Stimulated activated CD8-positive, alpha-beta memory T cell treated with anti-CD3 and anti-CD28 coated beads, Interleukin-2, amount 100 ng/mL, for 48 hours (primary cell): ENCODE results near the gene MAPRE2.

Experiments
- DNase-seq, 2 donors: peaks; one replicate each; pipeline ENCODE4 v3.0.0-alpha.2; 2020; ENCODE audit warnings: low read depth in 2 of 2

The MAPRE2 gene

DNA sequence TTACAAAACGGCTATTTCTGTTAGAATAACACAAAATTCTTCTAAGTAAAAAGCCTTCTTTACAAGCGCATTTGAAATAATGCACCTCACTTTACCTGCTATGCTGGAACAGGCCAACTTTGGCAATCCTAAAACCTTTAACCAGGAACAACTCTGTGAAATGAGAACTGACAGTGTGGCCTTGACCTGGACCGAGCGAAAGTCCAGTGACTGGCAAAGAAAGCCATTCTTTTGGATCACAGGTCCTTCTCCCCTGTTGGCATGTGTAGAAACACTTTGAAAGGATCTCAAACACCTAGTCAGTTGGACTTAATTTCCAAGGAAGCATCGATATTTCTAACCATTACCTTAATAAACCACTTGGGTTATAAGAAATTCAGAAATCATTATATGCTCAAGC lies 21.2 kb downstream of the MAPRE2 start:
- DNase-seq: no peak

- DNase-seq: no peak
These were observed 22.9 kb downstream of the MAPRE2 start for GRCh38 chr18:35063875-35064690.

GRCh38 chr18:35067454-35067853 lies 26.2 kb downstream of the MAPRE2 start:
- DNase-seq: no peak

DNA sequence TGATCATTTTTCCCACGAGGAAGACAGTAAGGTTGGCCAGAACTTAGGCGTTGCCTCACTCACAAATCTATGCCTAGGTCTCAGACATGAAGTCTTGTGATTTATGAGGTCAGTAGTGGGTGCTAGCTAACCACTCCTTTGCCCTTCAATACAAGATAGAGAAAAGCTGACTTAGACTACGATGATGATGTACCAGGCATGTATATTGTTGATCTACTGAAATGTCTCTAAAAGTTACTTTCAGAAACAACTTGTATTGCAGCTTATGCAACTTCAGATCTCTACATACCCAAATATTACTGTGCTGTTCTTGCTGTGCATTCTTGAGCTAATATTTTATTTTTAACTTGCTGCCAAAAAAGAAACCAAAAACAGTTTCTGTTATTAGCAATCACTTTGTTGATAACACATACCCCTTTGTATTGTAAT lies 30.6 kb downstream of the MAPRE2 start:
- DNase-seq: no peak

DNA sequence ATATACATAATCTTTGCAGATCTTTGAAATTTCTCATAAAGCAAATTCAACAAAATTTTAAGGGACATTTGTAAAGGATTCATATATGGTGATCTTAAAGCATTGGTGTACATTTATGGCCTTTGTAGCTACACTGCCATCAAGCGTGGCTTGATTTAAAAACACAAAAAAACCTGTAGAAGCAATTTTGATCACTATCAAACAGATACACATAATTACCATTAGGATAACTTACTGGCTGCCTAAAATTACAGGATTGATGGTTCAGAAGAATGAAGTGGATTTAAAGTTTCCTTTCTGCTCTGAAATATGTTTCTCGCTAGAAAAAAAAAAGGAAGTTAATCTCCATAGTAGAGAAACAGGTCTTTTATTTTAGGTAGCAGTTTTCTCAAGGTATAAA lies 31.4 kb downstream of the MAPRE2 start:
- no peak for DNase-seq

- no peak for DNase-seq
These were observed 32.2 kb downstream of the MAPRE2 start for GRCh38 chr18:35073186-35074105.

GRCh38 chr18:35074581-35074980 lies 33.4 kb downstream of the MAPRE2 start:
- no peak for DNase-seq

DNA sequence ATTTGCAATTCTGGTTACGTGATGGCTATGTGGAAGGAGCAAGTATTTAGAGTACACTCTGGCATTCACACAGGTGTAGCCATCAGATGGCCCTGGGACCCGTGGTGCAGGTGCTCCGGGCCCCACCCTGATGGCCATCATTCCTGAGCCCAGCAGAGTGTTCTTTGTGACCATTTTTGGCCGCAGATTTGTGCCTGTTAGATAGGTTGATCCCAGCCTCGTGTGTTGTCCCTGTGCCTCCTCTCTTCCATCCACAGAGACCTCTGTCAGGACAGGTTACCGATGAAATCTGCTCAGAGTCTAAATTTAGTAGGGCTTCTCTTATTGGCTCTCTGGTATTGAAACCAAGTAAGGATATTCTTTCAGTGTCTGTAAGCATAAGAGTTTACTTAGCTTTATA lies 33.9 kb downstream of the MAPRE2 start:
- DNase-seq: no peak

DNA sequence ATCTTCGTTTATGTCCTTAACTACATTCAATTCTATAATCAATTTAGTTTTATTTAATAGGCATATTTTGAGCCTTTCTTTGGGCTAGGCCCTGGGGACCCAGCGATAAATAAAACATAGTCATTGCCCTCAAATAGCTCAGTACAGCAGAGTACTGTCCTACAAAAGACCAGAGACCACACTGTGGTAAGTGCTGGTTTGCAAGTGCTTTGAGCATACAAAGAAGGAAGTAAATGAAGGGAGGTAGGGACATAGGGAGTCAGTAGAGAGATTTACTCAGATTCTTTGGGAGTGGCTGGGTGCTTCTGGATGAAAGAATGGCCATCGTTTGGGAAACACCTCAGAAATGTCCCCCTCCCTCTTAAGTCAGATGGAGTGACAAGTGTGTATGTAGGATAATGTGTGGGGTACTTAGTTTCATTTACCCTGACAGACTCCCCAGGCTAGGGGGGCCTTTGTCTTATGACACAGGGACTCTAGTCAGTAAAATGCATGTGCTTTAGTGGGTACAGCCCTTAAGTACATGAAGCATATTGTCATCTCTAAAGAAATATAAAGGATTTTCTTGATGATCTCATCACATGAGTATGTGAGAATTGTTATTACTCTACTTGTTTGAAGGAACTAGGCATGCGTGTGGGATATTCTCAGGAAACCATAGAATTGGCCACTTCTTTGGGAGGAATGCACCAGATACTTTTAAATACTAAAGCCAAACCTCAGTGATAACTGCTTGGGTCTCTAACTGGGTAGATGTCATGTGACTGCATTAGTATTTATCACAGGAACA lies 35.1 kb downstream of the MAPRE2 start:
- no peak for DNase-seq

GRCh38 chr18:35077937-35078336 lies 36.7 kb downstream of the MAPRE2 start:
- no peak for DNase-seq

- no peak for DNase-seq
These were observed 38.8 kb downstream of the MAPRE2 start for GRCh38 chr18:35080058-35080457.

DNA sequence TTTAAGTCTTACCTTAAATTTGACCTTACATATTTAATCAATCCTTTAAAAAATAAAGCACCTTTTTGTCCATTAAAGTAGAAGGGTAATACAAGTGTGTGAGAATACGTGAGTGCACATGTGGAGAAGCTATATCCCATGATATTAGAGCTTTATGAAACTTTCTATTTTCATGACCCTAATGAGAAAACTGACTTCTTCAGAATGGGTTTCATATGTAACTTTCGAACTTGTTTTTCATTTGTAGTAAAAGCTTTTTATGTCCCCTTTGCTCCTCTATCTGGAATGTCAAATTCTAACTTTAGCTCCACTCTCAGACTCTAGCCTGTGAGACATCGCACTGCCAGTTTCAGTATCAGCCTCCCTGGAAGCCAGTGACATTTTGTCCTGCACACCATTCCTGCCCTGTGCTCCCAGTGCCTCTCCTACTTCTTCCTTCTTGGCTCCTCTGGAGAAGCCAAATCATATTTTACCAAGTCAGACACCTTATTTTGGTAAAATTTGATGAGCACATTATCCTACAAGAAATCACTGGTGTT lies 42.0 kb downstream of the MAPRE2 start:
- DNase-seq: no peak

DNA sequence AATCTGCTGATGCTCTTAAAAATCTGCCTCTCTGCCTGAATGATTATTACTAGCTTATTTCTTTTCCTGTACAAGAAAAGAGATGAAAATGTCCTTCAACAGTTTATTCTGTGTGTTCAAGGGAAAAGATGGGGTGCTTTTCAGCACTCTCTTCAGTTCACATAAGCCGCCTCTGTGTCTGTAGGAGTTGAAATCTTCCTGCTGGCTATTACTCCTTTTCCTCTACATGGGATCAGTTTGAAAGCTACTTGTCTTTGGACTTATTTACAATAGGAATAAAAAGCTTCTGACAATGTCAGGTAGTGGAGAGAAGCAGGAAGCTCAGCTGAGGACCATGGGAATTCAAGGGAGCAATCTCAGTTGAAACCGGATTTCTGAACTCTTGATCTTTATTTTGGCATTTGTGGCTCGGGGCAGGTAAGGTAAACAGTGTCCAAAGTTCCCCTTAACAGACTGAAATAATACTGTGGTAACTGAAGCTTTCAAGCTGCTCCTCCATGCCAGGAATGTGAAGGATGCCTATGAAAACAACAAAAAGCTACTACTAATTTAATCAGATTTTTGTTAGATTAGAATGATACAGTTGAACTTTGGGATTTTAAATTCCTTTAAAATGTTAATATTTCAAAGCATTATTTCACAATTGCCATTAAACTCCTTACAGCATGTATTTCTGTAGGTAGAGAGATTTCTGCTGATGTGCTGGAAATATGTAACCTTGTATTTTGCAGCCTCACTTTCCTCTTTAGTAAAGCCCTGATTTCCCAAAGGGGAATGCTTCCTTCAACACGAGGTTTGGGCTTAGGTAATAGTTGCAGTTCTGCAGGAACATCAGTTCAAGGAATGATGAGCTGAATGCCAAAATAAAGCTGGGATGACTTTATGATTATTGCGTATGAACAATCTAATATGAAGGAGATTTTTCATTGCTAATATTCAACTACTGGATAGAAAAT lies 43.6 kb downstream of the MAPRE2 start:
- DNase-seq: no peak

DNA sequence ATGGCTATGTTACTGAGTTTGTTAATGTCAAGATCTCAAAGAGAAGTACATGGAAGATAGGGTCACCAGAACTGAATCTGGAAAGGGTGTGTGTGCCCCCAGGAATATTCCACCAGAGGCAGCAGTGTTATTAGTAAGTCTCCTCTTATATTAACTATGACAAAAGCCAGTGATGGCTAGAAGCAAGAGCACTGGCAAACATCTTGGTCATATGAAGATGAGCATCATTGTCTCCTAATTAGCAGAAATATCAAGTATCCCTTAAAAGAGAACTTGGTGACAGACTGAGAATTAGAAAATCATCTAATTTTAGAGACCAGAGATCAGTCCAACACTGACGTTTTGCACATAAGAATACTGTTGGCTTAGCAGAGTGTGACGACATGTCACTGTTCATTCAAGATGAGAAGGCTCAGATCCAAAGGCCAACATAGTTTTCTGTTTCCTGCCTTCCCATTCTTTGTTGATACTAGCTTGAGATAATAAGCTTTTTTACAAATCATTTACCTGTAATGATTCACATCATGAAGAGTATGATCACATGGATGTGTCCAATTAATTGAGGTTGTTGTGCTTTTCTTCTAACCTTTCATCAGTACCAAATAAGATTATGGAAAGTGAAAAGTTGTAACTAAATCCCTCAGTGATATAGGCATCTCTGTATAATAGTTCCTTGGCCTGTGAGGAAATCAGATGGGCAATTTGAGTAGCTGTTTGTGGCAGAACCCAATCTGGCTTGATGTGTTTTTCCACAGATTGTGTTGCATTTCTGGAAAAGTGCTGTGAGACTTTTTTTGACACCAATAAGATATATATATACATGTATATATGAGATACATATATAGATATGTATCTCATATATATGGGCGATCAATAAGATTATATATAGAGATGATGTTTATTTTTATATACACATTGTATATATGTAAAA lies 44.5 kb downstream of the MAPRE2 start:
- DNase-seq: no peak

GRCh38 chr18:35086704-35087103 lies 45.5 kb downstream of the MAPRE2 start:
- DNase-seq: no peak

DNA sequence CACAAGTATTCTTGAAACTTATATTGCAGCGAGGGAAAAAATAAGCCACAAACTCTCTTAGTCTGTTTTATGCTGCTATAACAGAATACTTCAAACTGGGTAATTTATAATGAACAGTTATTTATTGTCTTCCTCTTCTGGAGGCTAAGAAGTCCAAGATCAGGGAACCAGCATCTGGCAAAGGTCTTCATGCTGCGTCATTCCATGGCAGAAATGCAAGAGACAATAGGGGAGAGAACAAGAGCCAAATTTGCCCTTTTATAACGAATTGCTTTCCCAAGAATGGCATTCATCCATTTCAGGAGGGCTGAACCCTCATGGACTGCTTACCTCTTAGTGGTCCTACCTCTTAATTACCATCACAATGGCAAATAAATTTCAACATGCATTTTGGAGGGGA lies 46.5 kb downstream of the MAPRE2 start:
- DNase-seq: no peak

GRCh38 chr18:35088921-35089320 lies 47.7 kb downstream of the MAPRE2 start:
- no peak for DNase-seq

- no peak for DNase-seq
These were observed 48.2 kb downstream of the MAPRE2 start for GRCh38 chr18:35089382-35089781.

- no peak for DNase-seq
These were observed 48.8 kb downstream of the MAPRE2 start for GRCh38 chr18:35089891-35090550.
